HepG2 (cell line): ENCODE results near the gene ERCC4. TPM values are rescaled to one million over a fixed set of nuclear protein-coding genes. Genes with fewer than 3 reads are reported as not detected.
A peak's percentile ranks its signal among the peaks of the same experiment; 100 is the strongest.

Experiments used
- CBX5 ChIP-seq: sonication (generic); formaldehyde crosslinking; IDR thresholded peaks from 2 replicates; pipeline ENCODE4 v1.4.0; 2020; ENCODE audit warnings: missing genetic modification reagents, borderline replicate concordance
- DR1 ChIP-seq: sonication (generic); formaldehyde crosslinking; IDR thresholded peaks from 2 replicates; pipeline ENCODE4 v1.8.0; 2021; ENCODE audit warnings: mild to moderate bottlenecking, missing genetic modification reagents, inconsistent platforms
- FOXP1 ChIP-seq, 2 experiments: fragments of 450-650 bp in 1 of 2; IDR thresholded peaks; 2 replicates each; pipeline ENCODE4 v1.6.1; 2017 to 2018; ENCODE audit warnings: antibody characterized with exemption in 1 of 2
- GPBP1L1 ChIP-seq: sonication (generic); formaldehyde crosslinking; IDR thresholded peaks from 2 replicates; pipeline ENCODE4 v1.5.0; 2020; ENCODE audit warnings: mild to moderate bottlenecking, missing genetic modification reagents
- KLF6 ChIP-seq: IDR thresholded peaks from 2 replicates; pipeline ENCODE4 v1.8.0; 2016; ENCODE audit warnings: missing biosample characterization, missing genetic modification reagents
- MBNL3 ChIP-seq: fragments of 250-450 bp; sonication (Bioruptor Pico); conservative IDR thresholded peaks from 2 replicates; pipeline ENCODE4 v1.8.0; 2022; ENCODE audit warnings: mild to moderate bottlenecking, inconsistent platforms
- NFRKB ChIP-seq: fragments of 450-650 bp; IDR thresholded peaks from 2 replicates; pipeline ENCODE4 v1.6.1; 2017
- POGZ ChIP-seq: sonication (generic); formaldehyde crosslinking; IDR thresholded peaks from 2 replicates; pipeline ENCODE4 v1.4.0; 2020; ENCODE audit warnings: mild to moderate bottlenecking, missing genetic modification reagents
- POLR2A ChIP-seq, 2 experiments: IDR thresholded peaks; 2 replicates each; pipeline ENCODE4 v1.6.1; 2011; ENCODE audit warnings: low read depth in 2 of 2, low read length in 2 of 2, mild to moderate bottlenecking in 1 of 2, moderate library complexity in 1 of 2; ENCODE audit not compliant: insufficient read depth in 1 of 2
- RAD51 ChIP-seq: fragments of 450-650 bp; IDR thresholded peaks from 2 replicates; pipeline ENCODE4 v1.6.1; 2016; ENCODE audit warnings: borderline replicate concordance
- SIN3A ChIP-seq: IDR thresholded peaks from 2 replicates; pipeline ENCODE4 v1.6.1; 2011; ENCODE audit warnings: low read depth, mild to moderate bottlenecking, control low read depth, low read length, borderline replicate concordance
- SPEN ChIP-seq: sonication (generic); formaldehyde crosslinking; IDR thresholded peaks from 2 replicates; pipeline ENCODE4 v1.5.1; 2020; ENCODE audit warnings: low read depth, mild to moderate bottlenecking, missing genetic modification reagents
- SRSF1 ChIP-seq: fragments of 200-400 bp; formaldehyde crosslinking; optimal IDR thresholded peaks from 2 replicates; pipeline ENCODE3; 2017; ENCODE audit warnings: mild to moderate bottlenecking, low read depth, low read length, moderate library complexity
- SUZ12 ChIP-seq: fragments of 150-350 bp; IDR thresholded peaks from 2 replicates; pipeline ENCODE4 v1.6.1; 2014; ENCODE audit warnings: low read depth, low read length
- TGIF2 ChIP-seq: IDR thresholded peaks from 2 replicates; pipeline ENCODE4 v1.6.1; 2016; ENCODE audit warnings: control low read depth, missing compliant biosample characterization
- ZNF12 ChIP-seq: sonication (generic); formaldehyde crosslinking; IDR thresholded peaks from 2 replicates; pipeline ENCODE4 v1.5.0; 2020; ENCODE audit warnings: missing genetic modification reagents
- ZNF17 ChIP-seq: sonication (generic); formaldehyde crosslinking; IDR thresholded peaks from 2 replicates; pipeline ENCODE4 v1.5.0; 2020; ENCODE audit warnings: mild to moderate bottlenecking, missing genetic modification reagents
- ZNF180 ChIP-seq: sonication (generic); formaldehyde crosslinking; IDR thresholded peaks from 2 replicates; pipeline ENCODE4 v1.4.0; 2020; ENCODE audit warnings: low read depth, missing genetic modification reagents, borderline replicate concordance
- ZNF253 ChIP-seq: sonication (generic); formaldehyde crosslinking; IDR thresholded peaks from 2 replicates; pipeline ENCODE4 v1.8.0; 2022; ENCODE audit warnings: mild to moderate bottlenecking, missing genetic modification reagents, borderline replicate concordance
- ZNF33A ChIP-seq: sonication (generic); formaldehyde crosslinking; IDR thresholded peaks from 2 replicates; pipeline ENCODE4 v1.5.1; 2020; ENCODE audit warnings: missing genetic modification reagents, mild to moderate bottlenecking, moderate library complexity, borderline replicate concordance
- ZNF550 ChIP-seq: sonication (generic); formaldehyde crosslinking; IDR thresholded peaks from 2 replicates; pipeline ENCODE4 v1.4.0; 2020; ENCODE audit warnings: mild to moderate bottlenecking, missing genetic modification reagents, borderline replicate concordance
- ZNF710 ChIP-seq: sonication (generic); formaldehyde crosslinking; IDR thresholded peaks from 2 replicates; pipeline ENCODE4 v1.5.0; 2020; ENCODE audit warnings: mild to moderate bottlenecking, missing genetic modification reagents, borderline replicate concordance
- ZNF770 ChIP-seq: sonication (generic); formaldehyde crosslinking; IDR thresholded peaks from 2 replicates; pipeline ENCODE4 v1.5.0; 2020; ENCODE audit warnings: mild to moderate bottlenecking, missing genetic modification reagents
- ZNF781 ChIP-seq: sonication (generic); formaldehyde crosslinking; IDR thresholded peaks from 2 replicates; pipeline ENCODE4 v1.5.1; 2020; ENCODE audit warnings: borderline replicate concordance, mild to moderate bottlenecking, missing genetic modification reagents; ENCODE audit errors: not compliant biosample characterization
- polyA plus RNA-seq, 8 experiments: library from polyadenylated mRNA; depleted of rRNA in 3 of 8; stranded (reverse) in 7 of 8; unstranded in 1 of 8; fragments of >200 nt; fragmentation: Illumina TruSeq in 4 of 8; extraction: Trizol in 4 of 8; gene quantifications; 2 replicates each; pipeline versions ENCODE4 v1.2.1 to v1.2.3, GENCODE V29; 2011 to 2016; ENCODE audit warnings: low read depth in 4 of 8, missing spikeins in 1 of 8, mixed read lengths in 1 of 8; ENCODE audit not compliant: insufficient read depth in 1 of 8
- total RNA-seq, 5 experiments: library from RNA; depleted of rRNA; stranded (reverse); fragments of >200 nt; fragmentation: Illumina TruSeq; extraction: Trizol; gene quantifications; 2 replicates each; pipeline ENCODE4 v1.2.3, GENCODE V29; 2016; ENCODE audit warnings: low read depth in 1 of 5

Gene ERCC4
- total and polyA plus RNA-seq, 2 of the 13 experiments (the other 11 are each of a cell fraction or from before 2014, with no cell fraction given), result 5.4 to 15.2 TPM

- no peak for TF ChIP-seq SIN3A
- peak; percentile 80; the same call in 1 of the 2 replicates for TF ChIP-seq ZNF710 (CRISPR knock-in tag)
- no peak for TF ChIP-seq ZNF550 (CRISPR knock-in tag)
- TF ChIP-seq CBX5 (CRISPR knock-in tag), result no peak
- TF ChIP-seq FOXP1 (IDR thresholded peaks at IDR 0.05), result no peak
- no peak for TF ChIP-seq FOXP1 (CRISPR knock-in tag; IDR thresholded peaks at IDR 0.05)
- TF ChIP-seq SPEN, result peak; percentile 61
- TF ChIP-seq RAD51, result no peak
- TF ChIP-seq SRSF1, result no peak
- no peak for TF ChIP-seq ZNF180 (CRISPR knock-in tag)
- no peak for TF ChIP-seq GPBP1L1 (CRISPR knock-in tag)
- no peak for TF ChIP-seq MBNL3 (CRISPR knock-in tag)
- TF ChIP-seq SUZ12, result no peak
- 0 out of 2 replicates have a peak, but pooled peaks have one; percentile 17 for TF ChIP-seq ZNF770
- TF ChIP-seq ZNF33A (CRISPR knock-in tag), result no peak
- no peak for TF ChIP-seq POLR2A (IDR thresholded peaks at IDR 0.05; ENCODE audit: insufficient read depth in 1 of 2, low read depth in 2 of 2, low read length in 2 of 2)
- peak; percentile 56 for TF ChIP-seq POGZ (CRISPR knock-in tag)
- no peak for TF ChIP-seq DR1 (CRISPR knock-in tag)
- TF ChIP-seq TGIF2 (CRISPR knock-in tag), result peak; percentile 66
- no peak for TF ChIP-seq ZNF781 (CRISPR knock-in tag)
- no peak for TF ChIP-seq ZNF17 (CRISPR knock-in tag)
- no peak for TF ChIP-seq KLF6 (CRISPR knock-in tag)
- TF ChIP-seq NFRKB, result no peak
- TF ChIP-seq ZNF12 (CRISPR knock-in tag), result no peak
- no peak for TF ChIP-seq ZNF253 (CRISPR knock-in tag)
Measured at GRCh38 chr16:13957197-13958078, 37.5 kb downstream of the ERCC4 start (continued).
